HG02938 (cell line): ENCODE measurements around the gene RHEX.
"Not testable (repeated sequence)": the region's sequence is repeated elsewhere in the genome, so short reads cannot be mapped to it uniquely, and the experiment has no call there.

Experiments
- ATAC-seq: cut with Tn5 transposase; IDR thresholded peaks from one replicate; pipeline ENCODE4 v1.9.1; 2021; ENCODE audit warnings: mild to moderate bottlenecking, moderate library complexity; ENCODE audit not compliant: unreplicated experiment

The RHEX gene

DNA sequence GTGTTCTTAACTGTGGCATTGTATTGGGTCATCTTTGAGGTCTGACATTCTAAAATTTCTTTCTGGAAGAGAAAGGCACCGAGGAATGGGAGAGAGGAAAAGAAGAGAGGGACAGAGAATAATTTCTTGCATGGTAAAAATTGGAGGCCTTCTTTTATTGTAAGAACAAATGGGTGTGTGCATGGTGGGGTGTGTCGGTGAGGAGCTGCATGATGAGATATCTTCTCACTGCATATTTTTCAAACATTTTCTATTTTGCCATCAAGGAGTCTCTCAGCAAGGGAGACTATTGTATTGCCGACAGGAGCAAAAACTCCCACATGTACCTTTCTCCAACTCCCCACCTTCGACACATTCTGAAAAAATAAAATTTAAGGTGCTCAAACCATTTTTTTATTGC, 22.8 kb upstream of the RHEX start:
- ATAC-seq = no peak

DNA sequence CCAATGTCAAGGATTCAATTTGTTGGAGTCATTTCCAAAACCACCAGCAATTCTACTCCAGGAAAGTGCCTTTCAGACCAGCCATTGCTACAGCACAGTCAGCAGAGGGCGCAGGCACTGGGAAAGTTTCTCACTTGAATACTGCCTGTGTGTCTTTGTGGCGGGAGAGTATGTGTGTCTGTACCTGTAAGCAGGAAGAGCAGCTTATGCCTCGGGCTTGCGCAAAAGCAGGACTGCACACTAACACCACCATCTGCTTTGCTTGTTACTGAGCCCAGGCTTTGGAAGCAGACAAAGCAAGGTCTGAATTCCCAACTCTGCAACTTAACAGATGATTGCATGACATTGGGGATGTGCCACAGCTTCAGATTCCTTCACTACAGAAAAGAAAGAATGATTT, 22.3 kb upstream of the RHEX start:
- ATAC-seq = no peak

DNA sequence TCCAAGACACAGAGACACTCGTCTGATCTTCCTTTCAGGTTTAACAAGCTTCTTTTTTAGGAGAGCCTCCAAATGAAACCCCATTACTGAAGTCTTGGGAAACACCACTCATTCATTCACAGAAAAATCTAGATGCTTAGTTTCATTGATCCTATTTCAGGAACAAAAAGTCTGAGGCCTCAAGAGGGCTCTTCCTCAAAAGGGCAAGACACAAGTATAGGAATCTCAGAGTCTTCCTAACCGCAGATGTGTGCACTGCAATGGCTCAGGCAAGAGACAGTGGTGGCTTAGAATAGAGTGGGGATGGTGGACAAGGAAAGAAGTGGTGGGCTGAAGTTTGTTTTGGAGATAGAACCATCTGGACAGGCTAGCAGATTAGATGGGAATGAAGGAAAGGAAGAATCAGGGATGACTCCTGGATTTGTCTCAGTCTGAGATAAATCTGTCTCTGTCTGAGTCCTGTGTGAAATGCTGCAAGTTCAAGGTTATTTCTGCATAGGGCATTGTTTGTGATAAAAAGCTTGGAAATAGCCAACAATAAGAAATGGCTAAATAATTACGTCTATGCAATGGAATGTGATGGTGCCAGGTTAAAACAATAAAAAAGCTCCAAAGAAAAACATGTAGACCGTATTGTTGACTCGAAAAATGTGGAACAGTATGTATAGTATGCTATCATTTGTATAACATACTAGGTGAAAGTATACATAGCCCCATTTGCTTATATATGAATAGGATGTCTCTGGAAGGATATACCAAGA, 20.4 kb upstream of the RHEX start:
- no peak for ATAC-seq

DNA sequence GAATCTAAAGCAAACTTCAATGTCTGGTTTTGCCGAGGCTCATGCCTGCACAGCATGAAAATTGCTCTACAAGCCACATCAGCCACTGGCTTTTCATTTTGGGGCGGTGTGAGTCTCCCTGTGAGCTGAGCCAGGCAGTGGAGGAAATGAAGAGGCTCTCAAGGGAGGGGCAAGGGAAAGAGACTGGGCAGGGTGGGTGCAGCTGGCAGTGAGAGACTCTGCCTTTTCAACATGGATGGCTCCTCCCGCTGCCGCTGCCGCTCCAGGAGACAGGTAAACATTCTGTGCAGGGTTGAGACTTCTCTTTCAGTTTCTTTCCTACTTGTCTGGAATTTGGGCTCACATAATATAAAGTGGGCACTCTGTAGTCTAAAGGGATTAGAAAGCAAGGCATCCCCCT, 17.9 kb upstream of the RHEX start:
- ATAC-seq = no peak

DNA sequence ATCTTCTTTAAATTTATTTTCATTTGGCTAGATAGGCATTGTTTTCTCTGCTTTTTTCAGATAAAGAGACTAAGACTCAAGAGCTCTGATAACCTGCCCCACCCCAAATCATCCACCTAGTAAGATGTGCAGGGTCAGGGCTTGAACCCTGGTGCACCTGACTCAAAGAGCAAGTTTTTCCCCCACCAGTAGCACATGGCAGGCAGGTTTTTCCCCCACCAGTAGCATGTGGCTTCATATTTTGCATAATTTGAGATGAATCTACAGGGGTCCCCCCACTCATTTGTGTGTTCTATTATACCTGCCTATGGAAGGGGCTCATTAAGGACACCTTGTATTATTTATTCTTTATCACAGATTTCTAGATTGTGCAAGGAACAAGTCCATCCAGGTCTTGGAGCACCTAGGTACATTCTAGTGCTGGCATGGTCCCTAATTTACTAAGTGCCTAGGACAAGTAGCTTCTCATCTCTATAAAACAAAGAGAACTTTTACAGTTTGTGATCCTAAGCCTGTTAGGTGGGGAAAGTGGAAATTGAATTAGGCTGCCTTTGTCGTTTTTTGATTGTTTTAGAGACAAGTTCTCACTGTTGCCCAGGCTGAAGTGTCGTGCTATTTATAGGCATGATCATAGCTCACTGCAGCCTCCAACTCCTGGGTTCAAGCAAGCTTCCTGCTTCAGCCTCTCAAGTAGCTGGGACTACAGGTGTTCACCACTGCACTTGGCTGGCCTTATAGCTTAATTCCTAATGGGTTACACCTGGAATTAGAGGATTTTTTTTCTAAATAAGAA, 16.1 kb upstream of the RHEX start:
- no peak for ATAC-seq

DNA sequence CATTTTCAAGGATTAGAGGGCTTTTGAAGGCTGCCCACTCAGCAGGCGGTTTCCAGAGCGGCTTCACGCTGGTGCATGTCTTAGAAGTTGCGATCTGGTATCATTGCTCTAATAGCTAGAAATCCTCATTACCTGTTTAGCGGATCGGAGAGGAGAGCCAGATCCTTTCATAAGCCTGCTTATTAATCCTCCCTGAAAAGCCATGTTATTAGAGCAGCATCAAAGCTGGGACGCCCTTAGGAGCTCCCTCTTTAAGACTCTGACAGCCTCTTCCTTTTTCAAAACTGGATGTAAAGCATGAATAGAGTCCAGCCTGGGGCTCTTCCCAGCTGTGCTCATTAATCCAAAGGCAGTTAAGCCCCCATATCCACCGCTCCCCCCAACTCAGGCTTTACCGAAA, 15.4 kb upstream of the RHEX start:
- no peak for ATAC-seq

DNA sequence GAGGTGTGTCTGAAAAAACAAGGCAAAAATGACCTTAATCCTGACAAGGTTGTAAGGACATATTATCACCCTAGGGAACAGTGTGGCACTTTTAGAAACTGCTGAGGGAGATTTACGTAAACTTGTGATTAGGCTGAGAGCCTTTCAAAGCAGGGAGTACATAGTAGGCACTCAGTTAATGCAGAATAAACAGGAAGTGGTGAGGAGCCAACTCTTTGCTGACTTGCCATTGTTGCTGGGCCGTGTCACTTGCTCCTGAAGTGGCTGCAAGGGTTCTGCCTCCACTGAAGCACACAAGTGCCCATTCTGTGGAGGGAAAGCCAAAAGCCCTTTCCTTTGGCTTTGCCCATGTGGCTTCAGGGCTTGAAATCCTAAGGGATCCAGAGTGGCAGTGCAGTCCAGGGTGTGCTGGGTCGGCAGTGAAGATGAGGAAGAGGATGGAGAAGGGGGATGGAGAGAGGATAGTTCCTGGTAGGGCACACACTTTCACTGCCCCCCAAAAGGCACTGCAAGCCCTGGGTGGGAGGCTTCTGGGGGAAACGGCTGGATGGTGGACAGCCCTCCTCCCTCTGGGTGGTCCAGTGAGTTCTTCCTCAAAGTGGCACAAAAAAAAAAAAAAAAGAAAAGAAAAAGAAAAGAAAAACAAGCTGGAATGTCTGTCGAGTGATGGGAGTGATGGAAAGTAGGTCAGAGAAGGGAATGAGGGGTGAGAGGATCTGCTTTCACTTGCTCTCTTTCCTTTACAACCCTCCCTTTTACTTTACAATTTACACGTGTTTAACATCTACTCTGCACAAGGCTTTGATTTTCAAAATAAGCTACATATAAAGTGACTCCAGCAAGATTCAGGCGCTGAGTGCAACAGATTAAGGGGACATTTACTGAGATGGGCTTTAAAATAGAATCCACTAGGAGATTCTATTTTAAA, 13.7 kb upstream of the RHEX start:
- no peak for ATAC-seq

DNA sequence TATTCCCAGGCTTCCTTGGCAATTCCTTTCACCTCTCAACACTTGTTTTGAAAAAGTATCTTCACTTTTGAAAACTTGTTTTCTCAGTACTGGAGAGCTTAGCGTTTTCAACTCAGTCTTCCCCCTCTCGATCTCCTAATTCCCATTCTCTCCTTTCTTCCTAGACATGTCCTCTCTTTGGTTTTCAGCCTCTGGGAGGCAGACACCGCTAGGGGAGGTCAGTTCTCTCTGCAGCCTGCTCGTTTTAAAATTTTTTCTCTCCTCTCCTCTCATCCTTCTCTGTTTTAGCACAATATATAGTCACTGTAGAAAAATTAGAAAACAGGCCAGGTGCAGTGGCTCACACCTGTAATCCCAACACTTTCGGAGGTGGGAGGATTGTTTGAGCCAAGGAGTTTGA, 12.6 kb upstream of the RHEX start:
- no peak for ATAC-seq

DNA sequence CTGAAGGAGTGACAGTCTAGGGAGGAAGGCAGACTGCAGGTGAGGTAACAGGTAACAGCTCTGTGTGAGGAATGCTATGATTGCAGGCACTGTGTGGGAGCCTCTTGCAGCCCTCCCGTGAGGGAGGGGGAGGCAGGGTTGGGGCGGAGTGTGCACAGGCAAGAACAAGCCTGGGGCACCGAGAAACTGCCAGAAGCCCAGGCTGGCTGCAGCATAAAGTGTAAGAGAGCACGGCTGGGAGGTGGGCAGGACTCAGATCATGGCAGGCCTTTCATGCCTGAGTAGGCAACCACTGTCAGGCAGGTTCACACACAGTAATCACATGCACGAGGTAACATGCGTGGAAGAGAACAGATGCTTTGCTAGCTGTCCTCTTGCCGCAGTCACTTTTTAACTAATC, 11.3 kb upstream of the RHEX start:
- no peak for ATAC-seq

DNA sequence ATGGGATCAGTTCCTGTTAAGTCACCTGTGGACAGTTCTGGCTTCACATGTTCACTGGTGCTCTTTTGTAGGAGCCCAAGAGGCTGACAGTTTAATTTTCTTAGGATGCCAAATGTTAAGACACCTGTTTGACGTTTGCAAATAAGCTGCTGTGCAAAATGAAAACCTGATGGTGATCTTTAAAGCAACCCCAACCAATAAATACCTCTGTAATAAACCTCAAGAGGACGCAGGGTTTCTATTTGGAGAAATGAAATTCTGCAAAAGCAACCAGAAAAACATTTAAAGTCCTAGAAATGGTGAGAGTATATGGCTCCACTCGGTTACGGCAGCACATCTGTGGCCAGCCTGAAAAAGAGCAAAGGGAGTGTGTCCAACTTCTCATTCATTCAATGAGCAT, 5.7 kb upstream of the RHEX start:
- ATAC-seq = no peak

DNA sequence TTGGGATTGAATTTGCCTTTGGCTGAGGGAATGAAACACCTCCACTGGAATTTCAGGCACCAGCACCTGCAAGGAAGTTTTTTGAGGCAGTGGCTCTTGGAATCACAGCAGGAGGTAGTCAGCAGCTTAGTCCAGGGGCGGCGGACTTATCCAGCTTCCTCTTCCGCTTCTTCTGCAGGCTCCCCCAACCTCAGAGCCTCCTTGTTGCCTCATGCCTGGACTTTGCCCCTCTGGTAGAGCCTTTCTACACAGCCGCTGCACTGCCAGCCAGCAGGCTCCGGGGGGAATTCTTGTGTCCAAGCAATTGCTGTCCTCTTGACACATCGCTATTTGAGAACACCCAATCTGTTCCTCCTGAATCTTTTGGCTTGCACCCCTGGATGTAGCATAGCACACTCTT, 4.4 kb upstream of the RHEX start:
- no peak for ATAC-seq

DNA sequence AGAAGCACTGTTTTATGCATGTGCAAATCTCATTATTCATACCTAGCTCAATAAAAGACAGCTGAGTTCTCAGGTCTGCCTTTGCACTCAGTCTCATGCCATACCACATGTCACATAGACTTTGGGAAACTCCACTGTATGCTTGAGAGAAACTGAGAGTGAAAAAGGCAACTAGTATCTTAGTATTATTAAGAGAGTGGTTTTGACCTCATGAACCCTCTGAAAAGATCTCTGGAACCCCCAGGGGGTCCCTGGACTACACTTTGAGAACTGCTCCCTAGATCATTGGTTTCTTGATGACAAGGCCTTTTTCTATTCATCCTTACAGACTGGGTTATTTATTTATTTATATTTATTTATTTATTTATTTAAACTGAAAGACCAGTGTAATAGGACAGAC, 3.7 kb upstream of the RHEX start:
- ATAC-seq = peak; percentile 43

DNA sequence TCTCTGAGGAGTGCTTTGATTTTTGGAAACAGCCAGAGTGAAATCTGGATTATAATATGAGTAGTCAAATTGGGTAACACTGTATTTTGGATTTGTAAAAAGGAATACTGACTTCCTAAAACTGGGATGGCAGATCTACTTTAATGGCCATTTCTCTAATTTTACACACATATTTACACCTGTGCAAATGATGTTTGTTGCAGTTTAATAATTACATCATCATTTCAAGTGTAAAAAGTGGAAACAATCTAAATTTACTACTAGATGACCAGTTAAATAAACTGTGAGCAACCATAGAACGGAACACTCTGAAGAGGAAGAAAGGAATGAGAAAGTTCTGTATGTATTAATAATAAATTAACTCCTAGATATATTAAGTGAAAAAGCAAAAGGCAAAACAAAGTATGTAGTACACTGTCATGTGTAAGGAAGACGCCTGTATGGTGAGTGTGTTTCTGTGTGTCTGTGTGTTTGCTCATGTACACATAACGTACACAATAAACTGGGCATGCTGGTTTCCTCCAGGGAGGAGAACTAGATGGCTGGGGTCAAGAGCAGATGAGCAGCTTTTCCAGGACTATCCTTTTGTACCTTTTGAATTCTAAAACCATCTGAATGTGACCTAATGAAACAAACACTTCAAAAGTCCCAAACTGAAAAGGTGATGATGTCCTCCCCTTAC, 2.9 kb upstream of the RHEX start:
- no peak for ATAC-seq

DNA sequence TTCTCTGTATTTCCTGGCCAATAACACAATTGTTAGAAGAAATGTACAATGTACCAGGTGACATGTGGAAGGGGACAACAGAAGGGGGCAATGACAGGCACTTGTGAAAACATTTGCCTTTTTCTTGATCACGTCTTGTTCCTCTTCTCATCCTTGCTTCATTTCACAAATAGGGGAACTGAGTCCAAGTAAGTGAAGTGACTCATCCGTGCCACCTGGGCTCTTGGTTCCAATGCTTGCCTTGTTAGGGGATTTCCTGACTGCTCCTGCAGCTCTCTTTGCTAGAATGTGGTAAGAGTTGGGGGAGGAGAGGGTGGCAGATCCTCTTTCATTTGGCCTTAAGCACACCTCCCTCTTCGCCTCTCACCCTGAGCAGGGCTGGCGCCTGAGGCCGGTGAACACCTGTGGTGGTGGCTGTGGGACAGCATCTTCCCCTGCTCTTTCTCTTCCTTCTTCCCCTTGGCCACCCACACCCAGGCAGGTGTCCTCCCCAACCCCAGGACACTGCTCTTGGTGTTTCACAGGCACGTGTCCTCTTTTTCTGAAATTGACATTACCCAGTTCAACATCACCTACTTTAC, 2.2 kb upstream of the RHEX start:
- ATAC-seq = peak; percentile 71

DNA sequence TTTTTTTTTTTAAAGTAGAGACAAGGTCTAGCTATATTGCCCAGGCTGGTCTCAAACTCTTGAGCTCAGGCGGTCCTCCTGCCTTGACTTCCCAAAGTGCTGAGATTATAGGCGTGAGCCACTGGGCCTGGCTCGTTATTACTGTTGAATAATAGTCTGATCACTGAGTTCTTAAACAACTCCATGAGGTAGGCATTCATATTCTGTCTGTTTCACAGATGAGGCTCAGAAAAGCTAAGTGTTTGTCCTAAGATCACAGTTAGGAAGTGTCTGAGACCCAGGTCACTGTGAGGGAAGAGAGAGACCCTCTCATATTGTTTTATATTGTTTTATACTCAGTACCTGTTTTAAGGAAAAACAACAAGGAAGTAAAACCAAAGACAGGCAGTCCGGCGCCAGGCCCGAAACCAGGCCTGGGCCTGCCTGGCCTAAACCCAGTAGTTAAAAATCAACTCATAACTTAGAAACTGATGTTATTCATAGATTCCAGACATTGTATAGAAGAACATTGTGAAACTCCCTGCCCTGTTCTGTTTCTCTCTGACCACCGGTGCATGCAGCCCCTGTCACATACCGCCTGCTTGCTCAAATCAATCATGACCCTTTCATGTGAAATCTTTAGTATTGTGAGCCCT, 625 bp upstream of the RHEX start:
- ATAC-seq = not testable (repeated sequence)

DNA sequence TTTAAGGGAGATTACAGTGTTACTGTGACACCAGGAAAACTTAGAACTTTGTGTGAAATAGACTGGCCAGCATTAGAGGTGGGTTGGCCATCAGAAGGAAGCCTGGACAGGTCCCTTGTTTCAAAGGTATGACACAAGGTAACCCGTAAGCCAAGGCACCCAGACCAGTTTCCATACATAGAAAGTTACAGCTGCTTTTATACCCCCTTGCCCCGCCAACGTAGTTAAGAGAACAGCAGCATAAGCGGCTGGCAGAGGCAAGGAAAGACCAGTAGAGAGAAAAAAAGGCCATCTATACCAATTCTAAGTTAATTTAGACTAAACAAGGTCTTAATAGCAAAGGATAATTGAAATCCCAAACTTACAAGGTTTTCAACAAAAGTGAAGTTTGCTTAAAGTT, 643 bp downstream of the RHEX start:
- ATAC-seq = not testable (repeated sequence)

DNA sequence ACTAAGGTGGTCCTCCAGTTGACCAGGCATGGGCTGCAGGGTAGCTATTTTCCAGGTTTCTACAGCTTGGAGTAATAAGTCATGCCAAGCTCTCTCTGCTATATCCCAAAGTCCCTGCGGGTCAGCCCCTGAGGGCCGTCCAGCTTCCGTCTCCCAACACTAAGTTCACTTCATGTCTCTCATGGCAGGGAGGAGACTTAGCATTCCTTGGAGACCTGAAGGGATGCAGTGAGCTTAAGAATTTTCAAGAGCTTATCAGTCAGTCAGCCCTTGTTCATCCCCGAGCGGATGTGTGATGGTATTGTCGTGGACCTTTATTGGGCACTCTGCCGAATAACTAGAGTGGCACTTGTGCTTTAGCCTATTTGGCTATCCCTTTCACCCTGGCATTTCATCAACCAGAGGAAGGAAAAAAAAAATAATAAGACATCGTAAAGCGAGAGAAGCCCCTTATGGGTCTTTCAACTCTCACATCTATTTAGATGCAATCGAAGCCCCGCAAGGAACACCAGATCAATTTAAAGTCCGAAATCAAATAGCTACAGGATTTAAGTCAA, 2.2 kb downstream of the RHEX start:
- not testable (repeated sequence) for ATAC-seq

DNA sequence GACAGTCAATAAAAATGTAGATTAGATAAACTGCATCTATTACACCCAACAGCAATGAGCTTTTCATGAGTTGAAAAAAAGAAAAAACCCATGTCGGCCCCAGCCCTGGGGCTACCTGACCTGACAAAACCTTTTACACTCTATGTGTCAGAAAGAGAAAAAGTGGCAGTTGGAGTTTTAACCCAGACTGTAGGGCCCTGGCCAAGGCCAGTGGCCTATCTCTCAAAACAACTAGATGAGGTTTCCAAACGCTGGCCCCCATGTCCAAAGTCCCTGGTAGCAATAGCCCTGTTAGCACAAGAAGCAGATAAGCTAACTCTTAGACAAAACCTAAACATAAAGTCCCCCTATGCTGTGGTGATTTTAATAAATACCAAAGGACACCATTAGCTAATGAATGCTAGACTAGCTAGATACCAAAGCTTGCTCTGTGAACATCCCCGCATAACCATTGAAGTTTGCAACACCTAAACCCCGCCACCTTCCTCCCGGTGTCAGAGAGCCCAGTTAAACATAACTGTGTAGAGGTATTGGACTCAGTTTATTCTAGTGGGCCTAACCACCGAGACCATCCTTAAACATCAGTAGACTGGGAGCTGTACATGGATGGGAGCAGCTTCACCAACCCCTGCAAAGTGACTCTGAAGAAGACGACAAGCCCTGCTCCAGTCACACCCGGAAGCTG, 2.8 kb downstream of the RHEX start:
- not testable (repeated sequence) for ATAC-seq

DNA sequence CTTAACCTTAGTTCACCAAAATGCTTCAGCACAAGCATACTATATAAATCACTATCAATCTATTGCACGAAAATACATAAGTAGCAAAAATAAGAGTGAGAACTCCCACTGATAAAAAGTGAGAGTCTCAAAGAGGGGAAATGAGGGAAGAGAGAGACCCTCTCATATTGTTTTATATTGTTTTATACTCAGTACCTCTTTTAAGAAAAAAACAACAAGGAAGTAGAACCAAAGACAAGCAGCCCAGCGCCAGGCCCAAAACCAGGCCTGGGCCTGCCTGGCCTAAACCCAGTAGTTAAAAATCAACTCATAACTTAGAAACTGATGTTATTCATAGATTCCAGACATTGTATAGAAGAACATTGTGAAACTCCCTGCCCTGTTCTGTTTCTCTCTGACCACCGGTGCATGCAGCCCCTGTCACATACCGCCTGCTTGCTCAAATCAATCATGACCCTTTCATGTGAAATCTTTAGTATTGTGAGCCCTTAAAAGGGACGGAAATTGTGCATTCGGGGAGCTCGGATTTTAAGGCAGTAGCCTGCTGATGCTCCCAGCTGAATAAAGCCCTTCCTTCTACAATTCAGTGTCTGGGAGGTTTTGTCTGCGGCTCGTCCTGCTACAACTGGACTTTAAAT, 5.4 kb downstream of the RHEX start:
- not testable (repeated sequence) for ATAC-seq
